Activated T-helper 1 cell treated with anti-CD3 and anti-CD28 coated beads, Interleukin-2, amount 50 U/mL, for 16 hours (primary cell): ENCODE data around the gene AGTR1.
"Not testable (repeated sequence)": the region's sequence is repeated elsewhere in the genome, so short reads cannot be mapped to it uniquely, and the experiment has no call there.

Source experiments
- DNase-seq, 2 donors: peaks; one replicate each; pipeline ENCODE4 v3.0.0-alpha.2; 2020; ENCODE audit warnings: low read depth in 1 of 2, low spot score in 1 of 2

The AGTR1 gene

DNA sequence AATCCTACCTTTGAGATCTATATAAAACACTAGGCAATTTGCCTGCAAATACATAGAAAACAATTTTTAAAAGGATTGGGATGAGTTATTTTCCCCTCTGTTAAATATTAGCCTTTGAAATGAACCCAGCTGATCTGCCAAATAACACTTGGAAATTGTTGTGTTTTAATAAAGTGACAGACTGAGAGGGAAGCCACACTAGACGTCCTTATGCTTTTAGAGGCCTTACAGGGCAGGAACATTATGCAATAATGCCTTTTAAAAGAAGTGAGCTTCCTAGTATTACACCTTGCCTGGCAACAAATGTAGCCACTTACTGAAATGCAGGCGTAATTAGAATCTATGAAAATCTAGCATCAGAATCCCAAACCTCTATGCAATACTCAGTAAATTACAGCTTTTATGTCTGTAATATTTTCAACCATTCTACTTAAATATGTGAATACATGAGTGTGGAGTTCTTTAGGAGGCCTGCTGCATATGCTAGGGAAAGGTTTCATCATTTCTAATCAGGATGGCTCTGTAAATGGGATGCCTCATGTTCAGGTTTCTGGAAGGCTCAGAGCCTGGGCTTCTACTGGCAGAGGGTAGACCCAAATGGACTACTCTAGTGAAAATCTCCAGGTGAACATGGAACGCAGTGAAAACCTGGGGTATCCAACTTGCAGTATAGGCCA is 20.3 kb downstream of the AGTR1 start:
- DNase-seq: no peak

DNA sequence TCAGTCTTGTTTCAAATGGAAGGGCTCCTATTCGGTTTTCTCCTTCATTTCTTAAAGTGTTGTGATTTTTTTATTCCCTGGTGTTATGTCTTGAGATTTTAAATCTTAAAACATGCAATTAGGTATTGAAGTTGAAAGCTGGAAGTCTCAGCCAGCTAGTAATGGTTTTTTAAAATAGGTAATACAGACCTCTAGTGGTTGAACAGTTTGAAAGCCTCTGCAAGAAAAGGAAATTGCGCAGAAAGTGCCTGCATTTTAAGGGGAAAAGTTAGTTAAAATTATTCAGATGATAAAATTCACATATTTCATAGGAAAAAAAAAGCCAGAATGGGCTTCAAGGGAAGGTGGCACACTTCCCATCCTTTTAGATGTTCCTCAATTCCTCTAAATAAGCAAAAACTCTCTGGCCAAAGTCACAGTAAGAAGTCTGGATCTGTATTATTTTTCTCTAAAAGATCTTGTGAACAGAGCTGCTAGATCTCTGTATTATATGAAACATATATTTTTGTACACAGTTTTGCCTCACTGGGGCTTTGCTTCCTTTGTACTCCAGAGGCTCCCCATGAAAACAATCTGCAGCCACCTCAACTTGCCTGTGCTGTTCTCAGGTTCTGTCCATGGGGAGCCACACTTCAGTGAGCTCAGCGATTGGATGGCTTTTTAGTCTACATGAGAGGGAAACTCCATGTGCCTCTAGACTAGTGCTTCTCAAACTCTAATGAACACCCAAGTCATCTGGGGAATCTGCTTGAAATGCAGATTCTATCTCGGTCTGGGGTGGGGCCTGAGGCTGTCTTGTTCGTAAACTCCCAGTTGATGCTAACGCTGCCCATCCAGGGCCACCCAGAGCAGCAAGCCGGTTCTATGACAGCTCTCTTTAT is 21.5 kb downstream of the AGTR1 start:
- no peak for DNase-seq

DNA sequence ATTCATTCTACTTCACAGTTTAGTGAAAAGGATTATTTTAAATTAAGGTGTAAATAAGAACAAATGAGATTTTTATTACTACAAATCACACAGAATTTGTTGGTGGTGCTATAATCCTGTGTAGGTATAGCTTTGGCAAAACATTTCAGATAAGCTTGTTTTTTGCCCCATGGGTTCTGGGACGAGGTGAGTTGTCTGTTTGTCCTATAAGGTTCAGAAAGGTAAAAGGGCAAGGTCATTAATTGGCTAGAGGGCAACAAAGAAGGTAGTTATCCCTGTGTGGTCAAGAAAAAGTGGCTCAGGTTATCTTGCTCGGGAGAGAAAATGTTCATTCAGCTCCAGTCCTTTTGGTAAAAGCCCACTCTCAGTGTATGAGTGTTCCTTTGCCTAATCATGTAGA is 23.2 kb downstream of the AGTR1 start:
- no peak for DNase-seq

DNA sequence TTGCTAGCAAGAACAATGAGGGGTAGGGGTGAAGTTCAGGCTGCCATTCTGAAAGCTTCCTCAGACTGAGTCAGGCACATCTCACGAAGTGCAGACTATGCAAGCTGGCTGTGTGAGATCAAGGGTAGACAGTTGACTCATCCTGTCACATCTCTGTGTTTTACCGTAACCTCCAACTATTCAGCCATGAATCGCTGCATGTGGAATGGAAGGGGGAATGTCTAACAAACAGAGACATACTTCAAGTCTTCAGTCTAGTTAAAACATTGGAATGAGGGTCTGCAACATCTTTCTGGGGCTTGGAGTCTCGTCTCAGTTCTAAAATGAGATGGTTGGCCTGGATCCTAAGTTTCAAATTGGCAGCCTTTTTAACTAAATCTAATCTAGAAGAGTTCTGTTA is 25.9 kb downstream of the AGTR1 start:
- no peak for DNase-seq

DNA sequence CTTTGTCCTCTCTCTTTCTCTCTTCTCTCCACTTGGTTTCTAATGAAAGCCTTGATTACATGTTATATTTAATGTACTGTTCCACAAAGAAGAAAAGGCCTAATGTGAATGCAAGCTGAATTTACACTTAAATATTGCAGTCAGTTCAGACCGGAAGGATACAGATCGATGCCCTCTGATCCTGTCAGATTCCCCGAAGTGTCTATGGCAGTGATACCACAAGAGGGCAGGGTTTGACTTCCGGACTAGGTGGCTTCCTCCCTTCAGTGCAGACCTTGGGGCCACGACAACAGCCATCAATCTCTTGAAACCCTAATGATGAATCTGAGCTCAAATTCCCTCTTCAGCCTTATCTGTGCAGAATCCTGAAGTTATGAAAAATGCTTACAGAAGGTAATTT is 29.5 kb downstream of the AGTR1 start:
- DNase-seq: no peak

DNA sequence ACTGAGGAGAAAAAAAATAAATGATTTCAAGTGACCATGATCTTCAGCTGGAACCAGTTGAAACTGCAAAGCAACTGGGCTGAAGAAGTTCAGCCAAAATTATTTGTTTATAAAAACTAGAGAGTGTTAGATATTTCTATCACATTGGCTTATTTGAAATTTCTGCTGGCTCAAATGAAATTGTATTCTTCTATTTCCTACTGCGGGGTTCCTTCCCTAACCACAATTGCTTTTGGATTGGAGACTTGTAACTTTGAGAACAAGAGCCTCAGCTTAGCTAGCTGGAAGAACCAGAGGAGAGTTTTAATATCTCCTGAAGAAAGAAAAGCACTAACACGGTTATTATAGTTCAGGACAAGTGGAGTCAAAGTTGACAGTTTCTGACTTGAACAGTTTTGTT is 31.1 kb downstream of the AGTR1 start:
- no peak for DNase-seq

DNA sequence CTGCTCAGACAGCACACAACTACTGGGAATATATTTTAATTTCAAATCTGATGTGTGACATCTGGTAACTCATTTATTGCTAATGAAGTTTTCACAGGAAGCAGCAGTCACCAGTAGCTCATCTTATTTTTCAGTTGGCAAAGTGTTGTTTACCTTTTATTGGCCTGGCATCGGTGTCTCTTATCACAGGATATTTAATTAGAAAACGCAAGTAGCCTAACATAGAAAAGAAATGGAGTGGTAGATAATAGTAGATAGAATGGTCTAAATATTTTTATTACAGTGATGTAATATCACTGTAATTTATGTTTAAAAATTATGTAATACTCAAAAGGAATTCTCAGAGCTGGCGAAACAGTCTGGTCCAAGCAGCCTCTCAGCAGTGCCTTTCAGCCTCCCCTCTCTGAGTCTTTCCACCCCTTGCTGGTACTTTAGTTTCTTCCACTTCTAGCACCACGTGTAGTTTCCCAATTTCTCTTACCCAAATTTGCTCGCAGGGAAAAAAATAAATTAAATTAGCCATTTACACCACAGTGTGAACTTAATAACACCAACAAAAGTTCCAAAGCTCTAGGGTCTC is 31.9 kb downstream of the AGTR1 start:
- no peak for DNase-seq

DNA sequence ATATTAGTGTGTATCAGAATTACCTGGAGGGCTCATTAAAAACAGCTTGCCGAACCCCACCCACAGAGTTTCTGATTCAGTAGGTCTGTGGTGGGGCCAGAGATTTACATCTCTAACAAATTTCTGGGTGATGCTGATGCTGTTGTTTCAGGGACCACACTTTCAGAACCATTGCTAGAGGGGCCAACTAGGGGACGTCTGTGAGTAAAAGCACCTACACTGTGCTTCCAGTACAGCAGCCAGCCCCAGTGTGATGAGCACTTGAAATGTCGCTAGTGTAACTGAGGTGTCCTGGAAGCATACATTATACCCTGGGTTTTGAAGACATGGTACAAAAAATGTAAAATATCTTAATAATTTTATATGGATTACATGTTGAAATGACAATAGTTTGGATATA is 33.0 kb downstream of the AGTR1 start:
- DNase-seq: no peak

DNA sequence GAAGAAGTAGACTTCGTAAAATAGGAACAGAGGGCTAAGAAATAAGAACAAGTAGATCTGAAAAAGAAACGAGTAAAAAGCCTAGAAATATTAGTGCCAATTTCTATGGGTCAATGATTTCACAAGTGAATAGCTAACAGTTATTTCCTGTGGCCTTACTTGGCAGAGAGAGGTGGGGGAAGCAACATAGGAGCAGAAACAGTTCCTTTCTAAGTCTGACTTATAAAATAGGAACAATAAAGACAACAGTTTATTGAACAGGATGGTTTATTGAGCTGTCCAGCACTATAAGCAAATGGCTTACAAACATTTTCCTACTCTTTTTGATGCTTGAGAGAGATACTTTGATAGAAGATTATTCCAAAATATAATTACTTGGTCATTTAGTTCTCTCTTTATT is 37.9 kb downstream of the AGTR1 start:
- no peak for DNase-seq

DNA sequence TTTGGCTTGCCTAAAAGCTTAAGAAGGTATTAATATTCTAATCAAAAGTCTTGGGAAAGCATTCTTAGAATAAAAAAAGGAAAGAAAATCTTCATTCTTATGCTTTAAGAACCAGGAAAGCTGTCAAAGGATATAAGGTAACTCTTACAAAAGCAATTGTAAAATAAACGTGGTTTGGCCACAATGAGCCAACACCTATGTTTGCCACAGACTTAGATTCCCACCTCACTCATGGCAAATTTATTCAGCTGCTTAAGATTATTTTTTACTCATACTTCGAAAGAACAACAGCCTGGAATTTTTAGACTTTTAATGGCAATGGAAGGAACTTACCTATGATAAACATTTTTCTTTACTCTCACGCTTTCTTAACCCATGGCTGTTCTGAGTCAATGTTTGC is 38.4 kb downstream of the AGTR1 start:
- no peak for DNase-seq

DNA sequence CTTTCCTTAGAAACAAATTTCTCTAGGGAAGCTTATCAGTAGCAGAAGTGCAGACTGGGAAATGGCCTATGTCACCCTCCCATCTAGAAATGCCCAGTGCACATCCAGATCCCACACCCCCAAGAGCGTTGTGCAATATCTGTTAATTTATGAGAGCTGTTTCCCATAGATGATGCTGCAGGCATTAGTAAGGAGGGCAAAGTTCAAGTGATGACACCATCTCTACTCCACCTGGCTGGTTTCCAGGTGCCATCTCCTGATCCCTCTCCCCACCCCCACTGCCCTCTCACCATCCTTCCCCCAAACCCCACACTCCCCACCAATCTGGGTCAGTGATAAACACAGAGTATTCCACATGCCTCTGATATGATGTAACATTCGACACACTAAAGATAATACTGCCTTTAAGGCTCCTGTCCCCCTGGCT is 39.4 kb downstream of the AGTR1 start:
- no peak for DNase-seq

DNA sequence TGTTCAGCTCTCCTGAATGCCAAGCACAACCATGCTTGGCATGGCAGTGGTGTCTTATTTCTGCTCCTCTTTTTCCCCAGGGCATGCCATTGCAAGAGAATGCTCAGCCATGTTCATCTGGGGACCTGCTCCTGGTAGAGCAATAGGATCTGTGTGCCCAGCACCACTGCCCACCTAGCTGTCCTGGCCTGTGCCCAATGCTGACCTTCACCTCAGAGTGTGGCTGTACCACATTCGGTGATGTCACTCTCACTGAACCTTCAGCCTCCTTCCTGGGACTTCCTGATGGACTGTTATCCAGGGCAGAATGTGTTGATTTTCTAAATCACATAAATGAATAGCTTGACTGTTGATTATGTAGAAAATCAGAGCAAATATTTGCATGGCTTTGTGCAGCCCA is 42.0 kb downstream of the AGTR1 start:
- no peak for DNase-seq

DNA sequence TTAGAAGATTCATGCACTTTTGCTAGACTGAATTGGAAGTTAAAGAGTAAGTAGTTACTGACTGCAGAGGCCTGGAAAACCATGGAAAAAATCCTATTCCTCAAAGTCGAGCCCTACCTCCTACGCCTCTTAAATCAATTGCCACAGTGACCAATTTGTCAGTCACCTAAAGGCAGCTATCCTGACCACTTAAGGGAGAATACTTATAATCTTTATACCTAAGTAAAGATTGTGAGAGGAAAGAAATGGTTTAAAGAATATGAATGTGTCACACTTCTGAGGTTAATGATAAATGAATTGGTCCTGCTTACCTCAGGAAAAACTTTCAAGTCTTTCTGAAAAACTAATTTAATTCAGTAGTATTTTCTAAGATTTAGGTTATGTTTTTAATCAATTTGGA is 42.6 kb downstream of the AGTR1 start:
- no peak for DNase-seq

DNA sequence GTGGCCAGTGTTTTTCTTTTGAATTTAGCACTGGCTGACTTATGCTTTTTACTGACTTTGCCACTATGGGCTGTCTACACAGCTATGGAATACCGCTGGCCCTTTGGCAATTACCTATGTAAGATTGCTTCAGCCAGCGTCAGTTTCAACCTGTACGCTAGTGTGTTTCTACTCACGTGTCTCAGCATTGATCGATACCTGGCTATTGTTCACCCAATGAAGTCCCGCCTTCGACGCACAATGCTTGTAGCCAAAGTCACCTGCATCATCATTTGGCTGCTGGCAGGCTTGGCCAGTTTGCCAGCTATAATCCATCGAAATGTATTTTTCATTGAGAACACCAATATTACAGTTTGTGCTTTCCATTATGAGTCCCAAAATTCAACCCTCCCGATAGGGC is 43.5 kb downstream of the AGTR1 start:
- DNase-seq: no peak

DNA sequence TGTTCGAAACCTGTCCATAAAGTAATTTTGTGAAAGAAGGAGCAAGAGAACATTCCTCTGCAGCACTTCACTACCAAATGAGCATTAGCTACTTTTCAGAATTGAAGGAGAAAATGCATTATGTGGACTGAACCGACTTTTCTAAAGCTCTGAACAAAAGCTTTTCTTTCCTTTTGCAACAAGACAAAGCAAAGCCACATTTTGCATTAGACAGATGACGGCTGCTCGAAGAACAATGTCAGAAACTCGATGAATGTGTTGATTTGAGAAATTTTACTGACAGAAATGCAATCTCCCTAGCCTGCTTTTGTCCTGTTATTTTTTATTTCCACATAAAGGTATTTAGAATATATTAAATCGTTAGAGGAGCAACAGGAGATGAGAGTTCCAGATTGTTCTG is 44.4 kb downstream of the AGTR1 start:
- no peak for DNase-seq

DNA sequence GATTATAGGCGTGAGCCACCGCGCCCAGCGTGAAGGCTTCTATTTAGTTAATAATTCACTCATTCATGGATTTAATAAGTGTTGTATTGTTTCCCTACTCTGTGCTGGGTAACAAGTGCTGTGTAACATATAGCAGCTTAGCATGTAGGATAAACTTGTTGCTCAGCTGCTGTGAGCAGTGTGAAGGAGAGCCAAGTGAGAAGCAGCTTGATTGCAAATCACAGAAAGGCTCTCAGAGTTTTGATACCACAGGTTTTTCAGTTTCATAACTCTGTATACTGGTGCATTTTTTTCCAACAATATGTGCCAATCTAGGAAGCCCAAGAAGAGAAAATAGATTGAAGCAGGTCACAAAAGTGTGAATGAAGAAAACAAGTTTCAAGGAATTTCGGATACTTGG is 48.4 kb downstream of the AGTR1 start:
- DNase-seq: no peak

DNA sequence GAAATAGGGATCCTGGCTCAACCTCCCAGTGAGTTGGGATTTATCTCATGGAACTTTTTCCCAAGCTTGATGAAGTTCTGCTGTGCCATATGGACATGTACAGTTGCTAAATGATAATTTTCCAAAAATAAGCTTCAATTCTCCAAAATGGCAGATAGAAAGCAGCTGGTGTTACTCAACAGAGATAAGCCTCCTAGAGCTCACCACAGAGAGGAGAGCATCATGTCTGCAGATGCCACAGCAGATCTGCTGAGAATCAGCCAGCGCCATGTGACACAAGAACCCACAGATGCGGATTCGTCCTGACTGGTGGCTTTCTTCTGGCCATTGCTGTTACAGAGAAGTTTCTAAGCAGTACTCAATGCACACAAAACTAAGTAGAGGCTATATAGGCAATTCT is 50.6 kb downstream of the AGTR1 start:
- DNase-seq: no peak

DNA sequence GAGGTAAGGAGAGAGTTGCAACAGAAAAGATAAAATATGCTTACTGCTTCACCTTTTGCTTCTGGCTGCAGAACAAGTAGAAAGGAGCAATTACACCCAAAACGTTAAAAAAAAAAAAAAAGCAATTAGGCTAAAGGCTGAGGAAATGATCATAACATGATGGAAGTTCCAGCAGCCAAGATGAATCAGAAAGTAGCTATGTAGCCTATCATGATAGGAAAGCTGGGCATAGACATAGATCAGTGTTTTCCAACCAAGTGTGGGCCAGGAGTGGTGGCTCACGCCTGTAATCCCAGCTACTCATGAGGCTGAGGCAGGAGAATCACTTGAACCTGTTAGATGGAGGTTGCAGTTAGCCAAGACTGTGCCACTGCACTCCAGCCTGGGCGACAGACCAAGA is 52.6 kb downstream of the AGTR1 start:
- no peak for DNase-seq

DNA sequence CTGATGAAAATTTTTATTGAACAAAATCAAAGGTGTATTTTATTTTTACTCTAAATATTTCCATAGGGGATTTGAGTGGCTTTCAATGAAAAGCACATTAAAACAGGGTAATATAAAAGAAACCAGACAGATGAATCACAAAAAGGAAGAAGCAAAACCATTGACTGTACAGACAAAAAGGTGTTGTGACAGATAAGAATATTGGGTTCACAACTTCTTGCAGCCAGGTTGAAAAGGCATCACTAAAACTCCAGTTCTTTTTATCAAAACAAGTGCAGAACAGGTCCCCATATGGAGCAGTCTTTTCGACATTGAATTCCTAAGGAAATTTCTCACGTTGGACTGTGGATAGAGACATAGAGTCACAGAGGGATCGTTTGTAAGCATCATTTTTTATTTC is 53.8 kb downstream of the AGTR1 start:
- no peak for DNase-seq

DNA sequence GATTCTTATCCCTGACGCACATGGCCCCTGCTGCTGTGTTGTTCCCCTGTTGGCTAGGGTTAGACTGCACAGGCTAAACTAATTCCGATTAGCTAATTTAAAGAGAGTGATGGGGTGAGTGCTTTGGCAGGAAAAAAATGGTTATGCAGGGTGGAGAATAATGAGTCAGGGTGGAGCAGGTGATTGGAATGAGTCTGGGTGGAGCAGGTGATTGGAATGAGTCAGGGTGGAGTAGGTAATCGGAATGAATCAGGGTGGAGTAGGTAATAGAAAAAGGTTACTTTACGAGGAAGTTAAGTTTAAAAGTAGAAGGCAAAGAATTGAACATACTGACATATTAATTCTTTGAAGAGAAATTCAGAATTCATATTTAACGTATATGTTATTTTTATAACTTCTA is 55.7 kb downstream of the AGTR1 start:
- not testable (repeated sequence) for DNase-seq

DNA sequence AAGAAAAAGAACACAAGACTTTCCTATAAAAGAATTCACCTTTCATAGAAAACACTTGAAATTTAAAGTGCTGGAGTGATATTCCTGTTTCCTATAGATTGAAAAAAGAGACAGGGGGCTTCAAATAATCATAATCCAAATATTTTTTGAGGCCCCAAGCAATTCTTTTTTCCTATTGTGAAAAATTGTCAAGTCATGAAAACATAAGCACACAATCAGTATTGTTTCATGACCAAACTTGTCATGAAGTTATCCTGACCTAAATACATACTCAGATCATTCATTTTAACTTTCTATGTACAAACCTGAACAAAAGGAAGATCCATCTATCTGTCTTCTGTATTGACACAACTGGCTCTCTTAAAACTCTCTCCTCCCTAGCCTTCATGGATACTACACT is 57.9 kb downstream of the AGTR1 start:
- no peak for DNase-seq

DNA sequence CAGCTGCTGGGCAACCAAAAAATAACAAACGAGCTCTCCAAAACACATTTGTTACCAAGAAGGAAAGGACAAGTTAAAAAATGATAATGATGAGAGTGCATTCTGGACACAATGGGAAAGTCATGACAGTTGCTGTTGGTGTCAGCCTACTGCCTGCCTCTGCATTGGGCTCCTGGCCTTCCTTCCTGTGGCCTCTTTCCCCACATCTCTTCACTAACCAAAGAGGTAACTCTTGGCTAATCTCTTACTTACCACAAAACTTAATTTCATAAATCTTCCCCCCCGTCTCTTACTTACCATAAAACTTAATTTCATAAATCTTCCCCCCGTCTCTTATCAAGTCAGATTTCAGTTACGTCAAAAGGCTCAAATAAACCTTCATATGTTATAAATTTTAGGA is 58.6 kb downstream of the AGTR1 start:
- DNase-seq: no peak
